Thyroid gland (tissue), 4 donors: ENCODE results near the gene SLC9C2. TPM values are rescaled to one million over a fixed set of nuclear protein-coding genes. Genes with fewer than 3 reads are reported as not detected.
"Not testable (repeated sequence)": the region's sequence is repeated elsewhere in the genome, so short reads cannot be mapped to it uniquely, and the experiment has no call there.

Experiments used
- DNase-seq, 2 donors: peaks; one replicate each; pipeline ENCODE4 v3.0.0-alpha.2; 2019
- H3K27ac ChIP-seq, 3 donors: fragments of 200-600 bp; sonication (generic); 1 replicate in 2 of 3; 2 replicates in 1 of 3; pipeline ENCODE4 v1.5.1; 2016 to 2019; ENCODE audit warnings: mild to moderate bottlenecking in 1 of 3, moderate library complexity in 1 of 3
- H3K27me3 ChIP-seq: fragments of 200-600 bp; sonication (generic); one replicate; pipeline ENCODE4 v1.5.1; 2019
- H3K36me3 ChIP-seq, 2 donors: fragments of 200-600 bp; sonication (generic); one replicate each; pipeline ENCODE4 v1.5.1; 2016 to 2019
- H3K4me1 ChIP-seq, 2 donors: fragments of 200-600 bp; sonication (generic); one replicate each; pipeline ENCODE4 v1.5.1; 2017 to 2019
- H3K4me3 ChIP-seq, 3 donors: fragments of 200-600 bp; sonication (generic); replicated peaks in 1 of 3; 1 replicate in 2 of 3; 2 replicates in 1 of 3; pipeline ENCODE4 v1.5.1; 2016; ENCODE audit warnings: mild to moderate bottlenecking in 1 of 3
- H3K9me3 ChIP-seq: fragments of 200-600 bp; sonication (generic); one replicate; pipeline ENCODE4 v1.5.1; 2017
- CTCF ChIP-seq, 6 experiments: fragments of 200-600 bp in 3 of 6; fragments of 450-650 bp in 3 of 6; sonication (generic) in 3 of 6; IDR thresholded peaks; one replicate each; pipeline ENCODE4 v1.5.1; 2016 to 2019; ENCODE audit warnings: antibody characterized with exemption in 6 of 6, mild to moderate bottlenecking in 2 of 6, inconsistent platforms in 1 of 6, moderate library complexity in 1 of 6
- POLR2A ChIP-seq, 2 donors: fragments of 450-650 bp; IDR thresholded peaks; one replicate each; pipeline ENCODE4 v1.6.1; 2017; ENCODE audit warnings: antibody characterized with exemption in 2 of 2, mild to moderate bottlenecking in 2 of 2, moderate library complexity in 1 of 2
- WGBS, 2 donors: methylation state at CpG; one replicate each; pipeline ENCODE4 v1.1.5; 2017; 5-methylcytosine and 5-hydroxymethylcytosine counted together
- intact Hi-C: fragments of 100-400 bp; cut with DNase I; formaldehyde crosslinking; loops from one replicate; pipeline ENCODE4 v1.15.1; 2023
- total RNA-seq, 4 donors: library from RNA; depleted of rRNA; stranded (reverse); fragments of >200 nt; gene quantifications; one replicate each; pipeline ENCODE4 v1.2.3, GENCODE V29; 2016

Gene SLC9C2
- total RNA-seq, 4 donors from 2014 or later: not detected

- H3K4me1 ChIP-seq: no peaks in the 10 kb centered on the region
- no peak for TF ChIP-seq POLR2A (IDR thresholded peaks at IDR 0.05)
- no peak for TF ChIP-seq CTCF (IDR thresholded peaks at IDR 0.05)
- DNase-seq: no peak
- intact Hi-C loops: no loop called here
- no peak overlapping the region for H3K4me3 ChIP-seq
- 87 to 93% methylated on average over 3 of the region's 3 CpGs for WGBS, 2 donors
- no peaks in the 10 kb centered on the region for H3K36me3 ChIP-seq
- no peaks in the 10 kb centered on the region for H3K27me3 ChIP-seq
- H3K9me3 ChIP-seq: no peaks in the 10 kb centered on the region
- no peak overlapping the region for H3K27ac ChIP-seq
Observed at GRCh38 chr1:173580071-173580470, 22.8 kb downstream of the SLC9C2 start.

GRCh38 chr1:173573596-173573995, 29.3 kb downstream of the SLC9C2 start:
- Histone ChIP-seq H3K4me1 (no peaks in the 10 kb centered on the region), H3K9me3 (no peaks in the 10 kb centered on the region), H3K36me3 (no peaks in the 10 kb centered on the region), H3K27ac (no peak overlapping the region), H3K4me3 (no peak overlapping the region), H3K27me3 (no peaks in the 10 kb centered on the region)
- intact Hi-C loops: no loop called here
- TF ChIP-seq CTCF (IDR thresholded peaks at IDR 0.05) (no peak), POLR2A (IDR thresholded peaks at IDR 0.05) (no peak)
- WGBS, 2 donors: 83 to 90% methylated on average over 4 of the region's 4 CpGs
- no peak for DNase-seq

- 93 to 94% methylated on average over 3 of the region's 3 CpGs for WGBS, 2 donors
- no peaks in the 10 kb centered on the region for H3K4me1 ChIP-seq
Observed at GRCh38 chr1:173572201-173572873, 30.5 kb downstream of the SLC9C2 start.

GRCh38 chr1:173570370-173571007, 32.4 kb downstream of the SLC9C2 start:
- no peaks in the 10 kb centered on the region for H3K9me3 ChIP-seq
- peak in 1 of 6 experiments; percentile 10 for TF ChIP-seq CTCF (IDR thresholded peaks at IDR 0.05)
- TF ChIP-seq POLR2A (IDR thresholded peaks at IDR 0.05): no peak
- DNase-seq: peak; percentile 51 to 64
- no peaks in the 10 kb centered on the region for H3K27me3 ChIP-seq
- no peak overlapping the region for H3K27ac ChIP-seq
- no peaks in the 10 kb centered on the region for H3K4me1 ChIP-seq
- no peaks in the 10 kb centered on the region for H3K36me3 ChIP-seq
- intact Hi-C loops: no loop called here
- no peak overlapping the region for H3K4me3 ChIP-seq
- WGBS, 2 donors: 47 to 56% methylated on average over 3 to 4 of the region's 4 CpGs

More at GRCh38 chr1:173572201-173572873, 30.5 kb downstream of the SLC9C2 start:
- intact Hi-C loops: no loop called here
- no peak for TF ChIP-seq POLR2A (IDR thresholded peaks at IDR 0.05)
- no peak for TF ChIP-seq CTCF (IDR thresholded peaks at IDR 0.05)
- Histone ChIP-seq H3K36me3 (no peaks in the 10 kb centered on the region), H3K27me3 (no peaks in the 10 kb centered on the region), H3K4me3 (no peak overlapping the region), H3K27ac (no peak overlapping the region), H3K9me3 (no peaks in the 10 kb centered on the region)
- DNase-seq: no peak

GRCh38 chr1:173568483-173568882, 34.4 kb downstream of the SLC9C2 start:
- H3K36me3 ChIP-seq: no peaks in the 10 kb centered on the region
- no peaks in the 10 kb centered on the region for H3K27me3 ChIP-seq
- H3K27ac ChIP-seq: no peak overlapping the region
- H3K4me3 ChIP-seq: no peak overlapping the region
- no peak for DNase-seq
- intact Hi-C loops: no loop called here
- H3K9me3 ChIP-seq: no peaks in the 10 kb centered on the region
- 88 to 96% methylated on average over 1 of the region's 1 CpG for WGBS, 2 donors
- no peaks in the 10 kb centered on the region for H3K4me1 ChIP-seq
- TF ChIP-seq POLR2A (IDR thresholded peaks at IDR 0.05) (no peak), CTCF (IDR thresholded peaks at IDR 0.05) (no peak)

GRCh38 chr1:173563846-173564245, 39.0 kb downstream of the SLC9C2 start:
- H3K9me3 ChIP-seq, H3K27ac ChIP-seq, intact Hi-C loops, H3K4me1 ChIP-seq, DNase-seq, H3K4me3 ChIP-seq, H3K36me3 ChIP-seq, H3K27me3 ChIP-seq: not testable (repeated sequence)
- WGBS, 2 donors: 77 to 85% methylated on average over 1 of the region's 1 CpG
